Liver (tissue), 9 donors: ENCODE results near the gene TARDBP. TPM values are rescaled to one million over a fixed set of nuclear protein-coding genes. Genes with fewer than 3 reads are reported as not detected.

Experiments used
- DNase-seq: peaks from one replicate; pipeline ENCODE4 v3.0.0-alpha.2; 2017; ENCODE audit warnings: low spot score
- H3K27ac ChIP-seq, 2 donors: one replicate each; pipeline ENCODE4 v1.7.0; 2013; ENCODE audit warnings: inconsistent platforms in 2 of 2, low read length in 2 of 2, control low read depth in 1 of 2, low read depth in 1 of 2, mild to moderate bottlenecking in 1 of 2
- H3K27me3 ChIP-seq, 4 donors: one replicate each; pipeline versions ENCODE4 v1.6.1 to v1.7.0; 2013; ENCODE audit warnings: low read length in 3 of 4, inconsistent platforms in 1 of 4, mild to moderate bottlenecking in 1 of 4, moderate library complexity in 1 of 4; ENCODE audit not compliant: control insufficient read depth in 4 of 4, insufficient read depth in 4 of 4
- H3K36me3 ChIP-seq, 4 donors: one replicate each; pipeline versions ENCODE4 v1.6.1 to v1.7.0; 2013; ENCODE audit warnings: low read length in 3 of 4, mild to moderate bottlenecking in 3 of 4, low read depth in 1 of 4, moderate library complexity in 1 of 4; ENCODE audit not compliant: control insufficient read depth in 4 of 4, insufficient read depth in 3 of 4
- H3K4me1 ChIP-seq, 4 donors: one replicate each; pipeline versions ENCODE4 v1.6.1 to v1.7.0; 2013; ENCODE audit warnings: low read length in 3 of 4, mild to moderate bottlenecking in 3 of 4, moderate library complexity in 1 of 4; ENCODE audit not compliant: control insufficient read depth in 4 of 4, insufficient read depth in 4 of 4
- H3K4me3 ChIP-seq, 3 donors: one replicate each; pipeline versions ENCODE4 v1.6.1 to v1.7.0; 2013; ENCODE audit warnings: low read length in 3 of 3, control low read depth in 1 of 3, low read depth in 1 of 3, mild to moderate bottlenecking in 1 of 3
- H3K9ac ChIP-seq, 2 donors: one replicate each; pipeline ENCODE4 v1.7.0; 2013; ENCODE audit warnings: low read length in 2 of 2, mild to moderate bottlenecking in 2 of 2, moderate library complexity in 2 of 2, control low read depth in 1 of 2, low read depth in 1 of 2
- H3K9me3 ChIP-seq, 4 donors: one replicate each; pipeline versions ENCODE4 v1.6.1 to v1.7.0; 2013; ENCODE audit warnings: low read length in 3 of 4; ENCODE audit not compliant: control insufficient read depth in 4 of 4
- CTCF ChIP-seq: fragments of 150-350 bp; IDR thresholded peaks from 2 replicates; pipeline ENCODE4 v1.5.1; 2017; ENCODE audit warnings: improper control_type of control experiment, low read depth, low read length; ENCODE audit not compliant: missing input control
- EGR1 ChIP-seq, 2 donors: IDR thresholded peaks; 2 replicates each; pipeline ENCODE4 v1.6.1; 2016 to 2018; ENCODE audit warnings: antibody characterized with exemption in 2 of 2, low read depth in 2 of 2
- FOXA1 ChIP-seq: IDR thresholded peaks from 2 replicates; pipeline ENCODE4 v1.6.1; 2016; ENCODE audit warnings: antibody characterized with exemption
- FOXA2 ChIP-seq: IDR thresholded peaks from 2 replicates; pipeline ENCODE4 v1.6.1; 2016; ENCODE audit warnings: antibody characterized with exemption
- GABPA ChIP-seq, 2 donors: IDR thresholded peaks in 1 of 2; conservative IDR thresholded peaks in 1 of 2; 2 replicates each; pipeline ENCODE4 v1.6.1; 2016; ENCODE audit warnings: antibody characterized with exemption in 2 of 2, mild to moderate bottlenecking in 1 of 2, moderate library complexity in 1 of 2
- HNF4A ChIP-seq, 2 donors: conservative IDR thresholded peaks; 2 replicates each; pipeline ENCODE4 v1.6.1; 2016; ENCODE audit warnings: antibody characterized with exemption in 2 of 2, mild to moderate bottlenecking in 2 of 2
- HNF4G ChIP-seq: IDR thresholded peaks from 2 replicates; pipeline ENCODE4 v1.6.1; 2016; ENCODE audit warnings: antibody characterized with exemption
- JUND ChIP-seq, 2 donors: IDR thresholded peaks; 2 replicates each; pipeline ENCODE4 v1.6.1; 2016; ENCODE audit warnings: antibody characterized with exemption in 2 of 2
- NR2F2 ChIP-seq: IDR thresholded peaks from 2 replicates; pipeline ENCODE4 v1.6.1; 2016; ENCODE audit warnings: antibody characterized with exemption
- RAD21 ChIP-seq, 2 donors: IDR thresholded peaks; 2 replicates each; pipeline ENCODE4 v1.6.1; 2016; ENCODE audit warnings: antibody characterized with exemption in 2 of 2, mild to moderate bottlenecking in 2 of 2
- TAF1 ChIP-seq: conservative IDR thresholded peaks from 2 replicates; pipeline ENCODE4 v1.6.1; 2016; ENCODE audit warnings: antibody characterized with exemption, mild to moderate bottlenecking
- YY1 ChIP-seq: IDR thresholded peaks from 2 replicates; pipeline ENCODE4 v1.6.1; 2016; ENCODE audit warnings: antibody characterized with exemption, mild to moderate bottlenecking
- ZBTB33 ChIP-seq: IDR thresholded peaks from 2 replicates; pipeline ENCODE4 v1.6.1; 2016; ENCODE audit warnings: antibody characterized with exemption
- WGBS: extraction: QIAGEN DNeasy Blood & Tissue Kit; methylation state at CpG from one replicate; pipeline ENCODE4 v1.1.7; 2013; 5-methylcytosine and 5-hydroxymethylcytosine counted together
- polyA plus RNA-seq, 2 donors: library from polyadenylated mRNA; stranded (reverse) in 1 of 2; unstranded in 1 of 2; fragments of 200-250 nt in 1 of 2; fragments of >200 nt in 1 of 2; fragmentation: Nextera tagmentation in 1 of 2; extraction: Ambion mirVana in 1 of 2; gene quantifications; one replicate each; pipeline versions ENCODE4 v1.2.1 to v1.2.3, GENCODE V29; 2013 to 2015
- total RNA-seq, 2 donors: library from RNA; depleted of rRNA; stranded (reverse); fragments of >200 nt; gene quantifications; one replicate each; pipeline ENCODE4 v1.2.3, GENCODE V29; 2014
- TF ChIP-seq, protein P1 (sequence below): IDR thresholded peaks from 2 replicates; pipeline ENCODE4 v1.6.1; 2016; ENCODE audit warnings: antibody characterized with exemption, mild to moderate bottlenecking
- TF ChIP-seq, protein P2 (sequence below): IDR thresholded peaks from 2 replicates; pipeline ENCODE4 v1.6.1; 2016; ENCODE audit warnings: antibody characterized with exemption
- donor health status: healthy.
- donor health status: healthy.
- donor health status: healthy.
- donor health status: healthy.
- donor health status: healthy.

TARDBP gene
- total and polyA plus RNA-seq, 4 donors = 44.4 to 87.6 (median 79.2) TPM

GRCh38 chr1:11042995-11043874 is 30.8 kb downstream of the TARDBP start:
- 88% methylated on average over 19 of the region's 19 CpGs for WGBS
- TF ChIP-seq FOXA2 = no peak
- TF ChIP-seq, protein P1, sequence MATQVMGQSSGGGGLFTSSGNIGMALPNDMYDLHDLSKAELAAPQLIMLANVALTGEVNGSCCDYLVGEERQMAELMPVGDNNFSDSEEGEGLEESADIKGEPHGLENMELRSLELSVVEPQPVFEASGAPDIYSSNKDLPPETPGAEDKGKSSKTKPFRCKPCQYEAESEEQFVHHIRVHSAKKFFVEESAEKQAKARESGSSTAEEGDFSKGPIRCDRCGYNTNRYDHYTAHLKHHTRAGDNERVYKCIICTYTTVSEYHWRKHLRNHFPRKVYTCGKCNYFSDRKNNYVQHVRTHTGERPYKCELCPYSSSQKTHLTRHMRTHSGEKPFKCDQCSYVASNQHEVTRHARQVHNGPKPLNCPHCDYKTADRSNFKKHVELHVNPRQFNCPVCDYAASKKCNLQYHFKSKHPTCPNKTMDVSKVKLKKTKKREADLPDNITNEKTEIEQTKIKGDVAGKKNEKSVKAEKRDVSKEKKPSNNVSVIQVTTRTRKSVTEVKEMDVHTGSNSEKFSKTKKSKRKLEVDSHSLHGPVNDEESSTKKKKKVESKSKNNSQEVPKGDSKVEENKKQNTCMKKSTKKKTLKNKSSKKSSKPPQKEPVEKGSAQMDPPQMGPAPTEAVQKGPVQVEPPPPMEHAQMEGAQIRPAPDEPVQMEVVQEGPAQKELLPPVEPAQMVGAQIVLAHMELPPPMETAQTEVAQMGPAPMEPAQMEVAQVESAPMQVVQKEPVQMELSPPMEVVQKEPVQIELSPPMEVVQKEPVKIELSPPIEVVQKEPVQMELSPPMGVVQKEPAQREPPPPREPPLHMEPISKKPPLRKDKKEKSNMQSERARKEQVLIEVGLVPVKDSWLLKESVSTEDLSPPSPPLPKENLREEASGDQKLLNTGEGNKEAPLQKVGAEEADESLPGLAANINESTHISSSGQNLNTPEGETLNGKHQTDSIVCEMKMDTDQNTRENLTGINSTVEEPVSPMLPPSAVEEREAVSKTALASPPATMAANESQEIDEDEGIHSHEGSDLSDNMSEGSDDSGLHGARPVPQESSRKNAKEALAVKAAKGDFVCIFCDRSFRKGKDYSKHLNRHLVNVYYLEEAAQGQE = no peak
- no peak for TF ChIP-seq HNF4A (conservative IDR thresholded peaks at IDR 0.05)
- TF ChIP-seq RAD21 (IDR thresholded peaks at IDR 0.05) = no peak
- no peak for TF ChIP-seq ZBTB33
- no peak for TF ChIP-seq HNF4G
- no peak for TF ChIP-seq GABPA (IDR thresholded peaks at IDR 0.05 in 1 of 2, conservative IDR thresholded peaks at IDR 0.05 in 1 of 2)
- no peak for TF ChIP-seq TAF1
- TF ChIP-seq NR2F2 = no peak
- TF ChIP-seq, protein P2, sequence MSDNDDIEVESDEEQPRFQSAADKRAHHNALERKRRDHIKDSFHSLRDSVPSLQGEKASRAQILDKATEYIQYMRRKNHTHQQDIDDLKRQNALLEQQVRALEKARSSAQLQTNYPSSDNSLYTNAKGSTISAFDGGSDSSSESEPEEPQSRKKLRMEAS = no peak
- TF ChIP-seq CTCF = no peak
- no peak for TF ChIP-seq JUND (IDR thresholded peaks at IDR 0.05)
- TF ChIP-seq YY1 = no peak
- no peak for TF ChIP-seq FOXA1
- TF ChIP-seq EGR1 (IDR thresholded peaks at IDR 0.05; ENCODE audit: low read depth in 2 of 2) = no peak
- H3K4me3 ChIP-seq = no peak overlapping the region
- no peaks in the 10 kb centered on the region for H3K9me3 ChIP-seq
- no peak for DNase-seq
- no peak overlapping the region for H3K27ac ChIP-seq
- no peaks in the 10 kb centered on the region for H3K27me3 ChIP-seq
- peaks cover 2 to 11% (median 8%) of the 10 kb centered on the region in 4 donors for H3K4me1 ChIP-seq
- H3K36me3 ChIP-seq = peaks cover 12 to 52% (median 33%) of the 10 kb centered on the region in 4 donors
- H3K9ac ChIP-seq = no peak overlapping the region
